ENCODE results near the gene GNAI3.

Gene GNAI3

DNA sequence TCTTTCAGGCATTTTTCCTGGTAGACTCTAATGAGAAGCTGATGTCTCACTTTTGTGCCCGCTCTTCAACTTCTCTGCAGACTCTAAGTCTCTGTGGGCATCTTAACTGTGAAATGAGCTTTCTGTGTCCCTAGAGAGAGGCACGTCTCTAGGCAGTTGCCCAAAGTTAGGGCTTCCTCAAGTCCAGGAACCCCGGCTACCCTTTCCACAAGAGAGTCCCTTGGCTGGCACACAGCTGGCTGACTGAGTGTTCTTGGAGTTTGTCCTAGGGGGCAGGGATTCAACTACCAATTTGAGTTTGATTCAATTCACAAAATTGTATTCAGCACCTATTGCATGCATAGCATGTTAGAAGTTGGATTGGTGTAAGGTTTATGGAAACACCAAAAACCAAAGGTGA, 7.3 kb upstream of the GNAI3 start:
- TF ChIP-seq, protein P1, sequence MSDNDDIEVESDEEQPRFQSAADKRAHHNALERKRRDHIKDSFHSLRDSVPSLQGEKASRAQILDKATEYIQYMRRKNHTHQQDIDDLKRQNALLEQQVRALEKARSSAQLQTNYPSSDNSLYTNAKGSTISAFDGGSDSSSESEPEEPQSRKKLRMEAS (IDR thresholded peaks at IDR 0.05), result no peak
- TF ChIP-seq TEAD4 (IDR thresholded peaks at IDR 0.05) (no peak), FOXM1 (IDR thresholded peaks at IDR 0.05; ENCODE audit: borderline replicate concordance, low read depth) (no peak), YY1 (IDR thresholded peaks at IDR 0.05; ENCODE audit: low read depth) (no peak), CEBPB (IDR thresholded peaks at IDR 0.05) (no peak), NFIC (IDR thresholded peaks at IDR 0.05) (no peak), TAF1 (IDR thresholded peaks at IDR 0.05; ENCODE audit: low read depth) (no peak), USF1 (IDR thresholded peaks at IDR 0.05) (no peak), EGR1 (IDR thresholded peaks at IDR 0.05) (no peak), EP300 (IDR thresholded peaks at IDR 0.05; ENCODE audit: borderline replicate concordance) (no peak), CREB1 (IDR thresholded peaks at IDR 0.05; ENCODE audit: low read depth) (no peak), REST (IDR thresholded peaks at IDR 0.05; ENCODE audit: low read depth) (no peak), TCF12 (IDR thresholded peaks at IDR 0.05; ENCODE audit: low read depth) (no peak), RAD21 (IDR thresholded peaks at IDR 0.05; ENCODE audit: low read depth) (no peak), ZBTB7A (IDR thresholded peaks at IDR 0.05; ENCODE audit: low read depth) (no peak)

GRCh38 chr1:109542657-109543056, 5.8 kb upstream of the GNAI3 start:
- TF ChIP-seq TCF12 (IDR thresholded peaks at IDR 0.05; ENCODE audit: low read depth) (no peak), USF1 (IDR thresholded peaks at IDR 0.05) (no peak)

GRCh38 chr1:109543283-109543987, 5.0 kb upstream of the GNAI3 start:
- TF ChIP-seq ZBTB7A (IDR thresholded peaks at IDR 0.05; ENCODE audit: low read depth), result no peak
- TF ChIP-seq NFIC (IDR thresholded peaks at IDR 0.05), result no peak
- TF ChIP-seq CREB1 (IDR thresholded peaks at IDR 0.05; ENCODE audit: low read depth), result no peak
- TF ChIP-seq TEAD4 (IDR thresholded peaks at IDR 0.05), result no peak

DNA sequence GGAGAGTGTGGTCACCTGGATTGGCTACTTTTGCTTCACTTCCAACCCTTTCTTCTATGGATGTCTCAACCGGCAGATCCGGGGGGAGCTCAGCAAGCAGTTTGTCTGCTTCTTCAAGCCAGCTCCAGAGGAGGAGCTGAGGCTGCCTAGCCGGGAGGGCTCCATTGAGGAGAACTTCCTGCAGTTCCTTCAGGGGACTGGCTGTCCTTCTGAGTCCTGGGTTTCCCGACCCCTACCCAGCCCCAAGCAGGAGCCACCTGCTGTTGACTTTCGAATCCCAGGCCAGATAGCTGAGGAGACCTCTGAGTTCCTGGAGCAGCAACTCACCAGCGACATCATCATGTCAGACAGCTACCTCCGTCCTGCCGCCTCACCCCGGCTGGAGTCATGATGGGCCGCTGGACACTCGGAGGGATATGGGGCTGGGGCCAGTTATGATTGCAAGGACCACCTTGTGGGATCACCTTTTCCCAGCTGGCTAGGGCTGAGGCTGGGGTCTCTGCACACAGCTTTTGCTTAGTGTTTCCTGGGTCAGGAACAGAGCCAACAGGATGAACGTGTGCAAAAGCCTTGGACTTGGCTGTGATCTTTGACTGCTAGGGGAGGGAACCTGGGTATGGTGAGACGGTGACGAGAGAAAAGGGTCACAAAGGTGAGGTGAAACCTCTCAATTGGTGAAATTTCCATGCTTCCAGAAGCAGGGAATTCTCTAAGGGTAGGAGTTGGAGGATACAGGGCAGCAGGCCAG, 4.3 kb upstream of the GNAI3 start:
- TF ChIP-seq CREB1 (IDR thresholded peaks at IDR 0.05; ENCODE audit: low read depth) (no peak), TEAD4 (IDR thresholded peaks at IDR 0.05) (no peak), EGR1 (IDR thresholded peaks at IDR 0.05) (no peak), TCF12 (IDR thresholded peaks at IDR 0.05; ENCODE audit: low read depth) (no peak), TAF1 (IDR thresholded peaks at IDR 0.05; ENCODE audit: low read depth) (no peak), NFIC (IDR thresholded peaks at IDR 0.05) (no peak), CEBPB (IDR thresholded peaks at IDR 0.05) (no peak), FOXM1 (IDR thresholded peaks at IDR 0.05; ENCODE audit: borderline replicate concordance, low read depth) (no peak), ZBTB7A (IDR thresholded peaks at IDR 0.05; ENCODE audit: low read depth) (no peak), EP300 (IDR thresholded peaks at IDR 0.05; ENCODE audit: borderline replicate concordance) (no peak), RAD21 (IDR thresholded peaks at IDR 0.05; ENCODE audit: low read depth) (no peak), REST (IDR thresholded peaks at IDR 0.05; ENCODE audit: low read depth) (no peak), YY1 (IDR thresholded peaks at IDR 0.05; ENCODE audit: low read depth) (no peak), USF1 (IDR thresholded peaks at IDR 0.05) (no peak)
- TF ChIP-seq, protein P1 (IDR thresholded peaks at IDR 0.05), result no peak

- TF ChIP-seq TCF12 (IDR thresholded peaks at IDR 0.05; ENCODE audit: low read depth) (no peak), RAD21 (IDR thresholded peaks at IDR 0.05; ENCODE audit: low read depth) (peak; percentile 97), YY1 (IDR thresholded peaks at IDR 0.05; ENCODE audit: low read depth) (peak; percentile 90)
Measured at GRCh38 chr1:109546311-109547109, 1.9 kb upstream of the GNAI3 start.

Measured in Ishikawa (cell line).